Muscle layer of colon (tissue), 2 donors: ENCODE measurements around the gene WRNIP1.
"Not testable (repeated sequence)": the region's sequence is repeated elsewhere in the genome, so short reads cannot be mapped to it uniquely, and the experiment has no call there.

Source experiments
- H3K27ac ChIP-seq: one replicate; pipeline ENCODE4 v1.7.0; 2013; ENCODE audit warnings: low read depth, mild to moderate bottlenecking, low read length, moderate library complexity
- H3K27me3 ChIP-seq, 2 donors: one replicate each; pipeline ENCODE4 v1.7.0; 2013; ENCODE audit warnings: low read length in 2 of 2, mild to moderate bottlenecking in 2 of 2; ENCODE audit not compliant: insufficient read depth in 2 of 2, control insufficient read depth in 1 of 2
- H3K36me3 ChIP-seq: one replicate; pipeline ENCODE4 v1.7.0; 2013; ENCODE audit warnings: mild to moderate bottlenecking, low read length; ENCODE audit not compliant: insufficient read depth
- H3K4me1 ChIP-seq: one replicate; pipeline ENCODE4 v1.7.0; 2013; ENCODE audit warnings: mild to moderate bottlenecking, low read length; ENCODE audit not compliant: insufficient read depth
- H3K4me3 ChIP-seq, 2 donors: one replicate each; pipeline ENCODE4 v1.7.0; 2013; ENCODE audit warnings: low read length in 2 of 2, low read depth in 1 of 2, mild to moderate bottlenecking in 1 of 2, moderate library complexity in 1 of 2
- H3K9ac ChIP-seq: one replicate; pipeline ENCODE4 v1.7.0; 2013; ENCODE audit warnings: low read length
- H3K9me3 ChIP-seq: one replicate; pipeline ENCODE4 v1.7.0; 2013; ENCODE audit warnings: mild to moderate bottlenecking, low read length
- donor health status: abdominal sarcoma.
- donor health status: Adenocarcinoma of cecum.

Gene WRNIP1

DNA sequence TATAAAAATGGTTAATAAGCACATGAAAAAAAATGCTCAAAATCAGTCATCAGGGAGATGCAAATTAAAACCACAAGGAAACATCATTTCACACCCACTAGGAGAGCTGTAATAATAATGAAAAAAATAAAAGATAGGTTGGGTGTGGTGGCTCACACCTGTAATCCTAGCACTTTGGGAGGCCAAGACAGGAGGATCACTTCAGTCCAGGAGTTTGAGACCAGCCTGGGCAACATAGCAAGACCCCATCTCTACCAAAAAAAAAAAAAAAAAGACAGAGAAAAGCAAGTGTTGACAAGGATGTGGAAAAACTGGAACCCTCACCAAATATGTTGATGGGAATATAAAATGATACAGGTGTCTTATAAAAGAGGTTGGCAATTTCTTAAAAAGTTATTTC lies 11.4 kb upstream of the WRNIP1 start:
- Histone ChIP-seq H3K4me1 (peaks cover 4% of the 10 kb centered on the region), H3K9ac (no peak overlapping the region), H3K4me3 (no peak overlapping the region), H3K27me3 (no peaks in the 10 kb centered on the region), H3K27ac (no peak overlapping the region), H3K9me3 (no peaks in the 10 kb centered on the region), H3K36me3 (no peaks in the 10 kb centered on the region)

DNA sequence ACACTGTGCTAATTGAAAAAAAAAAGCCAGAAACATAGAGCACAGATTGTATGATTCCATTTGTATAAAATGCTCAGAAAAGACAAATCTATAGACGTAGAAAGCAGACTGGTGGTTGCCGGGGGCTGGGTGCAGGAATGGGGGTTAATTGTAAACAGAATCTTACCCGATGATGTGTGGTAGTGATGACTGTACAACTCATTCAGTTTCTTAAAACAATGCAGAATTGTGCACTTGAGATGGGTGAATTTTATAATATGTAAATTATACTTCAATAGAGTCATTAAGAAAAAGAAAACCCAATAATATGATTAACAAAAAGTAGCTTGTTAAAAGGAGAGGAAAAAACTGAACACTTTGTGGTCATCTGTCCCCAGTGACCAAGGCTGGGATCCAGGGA lies 10.8 kb upstream of the WRNIP1 start:
- Histone ChIP-seq H3K27me3 (no peaks in the 10 kb centered on the region), H3K4me3 (no peak overlapping the region), H3K9ac (no peak overlapping the region), H3K4me1 (peaks cover 4% of the 10 kb centered on the region), H3K27ac (no peak overlapping the region), H3K36me3 (no peaks in the 10 kb centered on the region), H3K9me3 (no peaks in the 10 kb centered on the region)

DNA sequence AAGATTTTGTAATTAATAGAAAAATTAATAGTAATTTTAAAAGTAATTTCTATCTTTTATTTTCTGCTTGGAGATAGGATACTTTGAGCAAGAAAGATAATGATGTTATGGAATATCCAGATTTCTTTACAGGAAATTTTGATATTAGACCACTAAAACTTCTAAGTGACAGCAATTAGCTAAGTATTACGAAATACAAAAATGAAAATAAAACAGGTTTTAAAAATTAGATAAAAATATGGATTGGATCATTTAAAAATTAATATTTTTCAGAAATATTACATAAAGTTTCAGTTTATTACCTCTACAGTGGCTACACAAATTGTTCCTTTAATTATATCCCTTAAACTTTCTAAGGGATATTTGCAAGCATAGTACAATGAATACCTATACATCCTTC lies 10.3 kb upstream of the WRNIP1 start:
- Histone ChIP-seq H3K4me3 (no peak overlapping the region), H3K9me3 (no peaks in the 10 kb centered on the region), H3K36me3 (no peaks in the 10 kb centered on the region), H3K27ac (no peak overlapping the region), H3K4me1 (no peaks in the 10 kb centered on the region), H3K9ac (no peak overlapping the region), H3K27me3 (no peaks in the 10 kb centered on the region)

DNA sequence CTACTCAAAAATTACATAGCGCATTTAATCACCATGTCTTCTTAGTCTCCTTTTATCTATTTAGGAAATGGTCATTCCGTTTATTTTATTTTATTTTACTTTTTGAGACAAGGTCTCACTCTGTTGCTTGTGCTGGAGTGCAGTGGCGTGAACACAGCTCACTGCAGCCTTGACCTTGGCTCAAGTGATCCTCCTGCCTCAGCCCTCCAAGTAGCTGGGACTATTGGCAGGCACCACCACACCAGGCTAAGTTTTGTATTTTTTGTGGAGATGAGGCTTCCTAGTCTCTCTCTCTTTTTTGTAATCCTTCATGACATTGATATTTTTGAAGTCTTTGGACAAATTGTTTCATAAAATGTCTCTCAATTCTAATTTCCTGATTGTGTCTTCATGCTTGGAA lies 9.7 kb upstream of the WRNIP1 start:
- no peaks in the 10 kb centered on the region for H3K4me1 ChIP-seq
- no peaks in the 10 kb centered on the region for H3K9me3 ChIP-seq
- no peaks in the 10 kb centered on the region for H3K36me3 ChIP-seq
- H3K27me3 ChIP-seq: no peaks in the 10 kb centered on the region
- no peak overlapping the region for H3K4me3 ChIP-seq
- H3K9ac ChIP-seq: no peak overlapping the region
- no peak overlapping the region for H3K27ac ChIP-seq

DNA sequence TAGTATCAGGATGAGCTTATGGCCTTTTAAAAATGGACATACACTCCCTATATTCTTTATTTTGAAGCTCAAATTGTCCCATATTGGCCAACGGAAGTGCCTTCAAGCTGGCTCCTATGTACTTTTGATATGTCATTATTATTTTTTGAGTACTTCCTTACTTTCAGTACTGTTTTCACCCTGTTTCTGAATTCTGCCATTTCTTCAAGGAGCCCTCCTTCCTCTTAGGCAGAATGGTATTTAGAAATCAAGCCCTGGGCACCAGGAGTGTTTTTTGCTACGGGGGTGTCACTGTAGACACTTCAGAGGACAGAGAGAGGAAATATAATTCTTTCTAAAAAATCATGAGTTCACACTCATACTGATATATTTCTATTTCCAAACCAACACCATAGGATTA lies 9.0 kb upstream of the WRNIP1 start:
- Histone ChIP-seq H3K9ac (no peak overlapping the region), H3K4me1 (no peaks in the 10 kb centered on the region), H3K9me3 (no peaks in the 10 kb centered on the region), H3K27ac (no peak overlapping the region), H3K4me3 (no peak overlapping the region), H3K27me3 (no peaks in the 10 kb centered on the region), H3K36me3 (no peaks in the 10 kb centered on the region)

DNA sequence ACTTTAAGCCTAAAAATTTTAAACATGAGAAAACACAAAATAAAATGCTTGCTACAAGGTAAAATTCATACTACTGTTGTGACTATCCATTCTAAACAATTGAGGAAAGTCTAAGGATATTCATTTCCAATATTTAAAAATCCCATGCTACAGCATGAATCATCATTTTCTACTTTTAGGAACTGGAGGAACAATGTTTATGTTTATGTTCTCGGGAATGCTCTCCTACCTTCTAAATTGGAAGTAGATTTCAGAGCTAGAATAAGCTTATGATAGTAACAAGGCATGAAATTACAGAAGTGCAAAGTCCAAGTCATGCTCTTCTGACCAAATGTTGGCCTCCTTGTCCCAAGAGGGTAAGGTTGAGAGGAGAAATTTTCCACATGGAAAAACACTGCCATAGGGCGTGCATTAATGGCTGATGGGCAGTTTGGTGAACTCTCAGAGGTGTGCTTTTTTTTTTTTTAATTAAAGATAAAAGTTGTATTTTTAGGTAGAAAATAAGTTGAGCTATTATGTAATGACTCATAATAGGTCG lies 8.4 kb upstream of the WRNIP1 start:
- Histone ChIP-seq H3K27ac (no peak overlapping the region), H3K4me1 (no peaks in the 10 kb centered on the region), H3K9ac (no peak overlapping the region), H3K27me3 (no peaks in the 10 kb centered on the region), H3K4me3 (no peak overlapping the region), H3K36me3 (no peaks in the 10 kb centered on the region), H3K9me3 (no peaks in the 10 kb centered on the region)

DNA sequence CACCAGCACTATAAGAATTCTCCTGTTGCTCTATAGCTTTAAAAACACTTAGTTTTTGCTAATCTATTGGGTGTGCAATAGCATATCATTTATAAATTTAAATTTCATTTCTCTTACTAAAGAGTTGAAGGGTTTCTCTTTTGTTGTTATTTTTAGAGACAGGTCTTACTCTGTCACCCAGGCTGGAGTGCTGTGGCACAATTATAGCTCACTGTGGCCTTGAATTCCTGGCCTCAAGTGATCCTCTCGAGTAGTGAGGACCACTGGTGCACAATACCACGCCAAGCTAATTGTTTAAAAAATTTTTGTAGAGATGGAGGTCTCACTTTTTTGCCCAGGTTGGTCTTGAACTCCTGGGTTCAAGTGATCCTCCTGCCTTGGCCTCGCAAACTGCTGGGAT lies 6.2 kb upstream of the WRNIP1 start:
- Histone ChIP-seq H3K9me3 (no peaks in the 10 kb centered on the region), H3K9ac (no peak overlapping the region)

DNA sequence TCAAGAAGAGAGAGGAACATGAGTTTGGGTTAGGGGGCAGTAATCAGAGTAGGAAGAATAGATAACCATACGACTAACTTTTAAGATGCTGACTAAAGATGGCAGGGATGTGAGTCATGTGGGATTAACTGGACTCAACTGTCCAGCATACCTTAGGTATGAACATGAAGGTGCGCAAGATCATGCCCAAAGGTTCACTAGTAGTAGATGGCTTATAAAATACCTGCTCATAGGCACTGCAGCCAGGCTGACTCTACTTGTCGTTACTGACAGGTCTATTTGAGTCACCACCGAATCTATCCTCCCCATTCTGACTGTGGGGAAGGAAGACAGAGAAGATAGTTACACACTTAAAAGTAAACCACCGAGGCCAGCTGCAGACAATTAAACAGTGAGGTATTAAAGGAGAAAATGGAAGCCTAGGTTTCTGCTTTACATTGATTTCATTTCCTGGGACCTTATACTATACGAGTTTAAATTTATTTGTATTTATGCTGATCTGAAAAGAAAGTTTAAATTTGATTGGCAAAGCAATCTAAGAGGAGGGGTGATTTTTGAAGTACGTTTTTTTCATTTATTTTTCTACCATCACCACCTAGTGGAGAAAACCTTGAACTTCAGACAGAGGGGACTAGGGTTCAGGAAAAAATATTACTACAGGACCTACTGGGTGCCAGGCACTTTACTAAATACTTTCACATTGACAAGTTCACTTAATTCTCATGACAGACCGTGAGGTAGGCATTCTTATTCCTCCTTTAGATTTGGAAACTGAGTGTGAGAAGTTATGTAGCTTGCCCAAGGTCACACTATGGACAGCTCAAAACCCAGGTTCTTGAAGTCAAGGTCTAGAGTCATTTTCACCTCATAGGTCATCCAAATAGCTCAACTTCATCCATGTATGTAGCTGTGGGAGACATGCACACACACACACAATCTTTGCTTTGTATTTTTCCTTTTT lies 4.0 kb upstream of the WRNIP1 start:
- Histone ChIP-seq H3K9me3 (no peaks in the 10 kb centered on the region), H3K4me3 (no peak overlapping the region), H3K27me3 (no peaks in the 10 kb centered on the region), H3K36me3 (no peaks in the 10 kb centered on the region), H3K4me1 (no peaks in the 10 kb centered on the region), H3K27ac (no peak overlapping the region), H3K9ac (no peak overlapping the region)

More for the DNA sequence above, 6.2 kb upstream of the WRNIP1 start:
- H3K4me3 ChIP-seq: no peak overlapping the region
- no peaks in the 10 kb centered on the region for H3K27me3 ChIP-seq
- no peaks in the 10 kb centered on the region for H3K4me1 ChIP-seq
- no peaks in the 10 kb centered on the region for H3K36me3 ChIP-seq
- H3K27ac ChIP-seq: no peak overlapping the region

DNA sequence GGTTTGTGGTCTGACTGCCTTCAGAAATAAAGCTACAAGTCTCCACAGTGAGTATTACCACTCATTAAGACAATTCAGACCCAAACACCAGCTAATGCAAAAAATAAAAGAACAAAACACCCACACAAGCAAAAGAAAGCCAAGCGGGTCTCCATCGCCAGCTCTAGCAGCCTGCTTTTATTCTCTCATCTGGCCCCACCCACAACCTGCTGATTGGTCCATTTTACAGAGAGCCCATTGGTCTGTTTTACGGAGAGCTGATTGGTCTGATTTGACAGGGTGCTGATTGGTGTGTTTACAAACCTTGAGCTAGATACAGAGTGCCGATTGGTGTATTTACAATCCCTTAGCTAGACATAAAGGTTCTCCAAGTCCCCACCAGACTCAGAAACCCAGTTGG lies 2.3 kb upstream of the WRNIP1 start:
- H3K36me3 ChIP-seq, H3K27me3 ChIP-seq, H3K9me3 ChIP-seq, H3K4me1 ChIP-seq, H3K27ac ChIP-seq, H3K9ac ChIP-seq, H3K4me3 ChIP-seq: not testable (repeated sequence)

DNA sequence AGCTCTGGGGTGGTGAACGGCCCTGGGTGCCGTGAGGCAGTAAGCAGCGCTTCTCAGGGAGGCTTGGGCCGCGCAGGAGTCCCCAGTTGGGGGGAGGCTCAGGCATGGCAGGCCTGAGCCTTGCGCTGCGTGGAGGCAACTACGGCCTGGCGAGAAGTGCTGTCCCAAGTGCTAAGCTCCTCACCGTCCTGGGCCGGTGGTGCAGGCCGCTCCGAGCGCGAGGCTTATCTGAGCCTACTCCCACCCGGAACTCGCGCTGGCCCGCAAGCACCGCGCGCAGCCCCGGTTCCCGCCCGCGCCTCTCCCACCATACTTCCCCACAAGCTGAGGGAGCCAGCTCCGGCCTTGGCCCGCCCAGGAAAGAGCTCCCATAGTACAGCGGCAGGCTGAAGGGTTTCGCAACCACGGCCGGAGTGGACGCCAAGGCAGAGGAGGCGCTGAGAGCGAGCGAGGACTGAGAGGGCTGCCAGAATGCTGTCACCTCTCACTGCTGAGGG lies 1.8 kb upstream of the WRNIP1 start:
- H3K27me3 ChIP-seq: no peaks in the 10 kb centered on the region
- H3K27ac ChIP-seq: no peak overlapping the region
- no peaks in the 10 kb centered on the region for H3K9me3 ChIP-seq
- H3K9ac ChIP-seq: no peak overlapping the region
- H3K4me3 ChIP-seq: no peak overlapping the region
- peaks cover 14% of the 10 kb centered on the region for H3K4me1 ChIP-seq
- no peaks in the 10 kb centered on the region for H3K36me3 ChIP-seq

DNA sequence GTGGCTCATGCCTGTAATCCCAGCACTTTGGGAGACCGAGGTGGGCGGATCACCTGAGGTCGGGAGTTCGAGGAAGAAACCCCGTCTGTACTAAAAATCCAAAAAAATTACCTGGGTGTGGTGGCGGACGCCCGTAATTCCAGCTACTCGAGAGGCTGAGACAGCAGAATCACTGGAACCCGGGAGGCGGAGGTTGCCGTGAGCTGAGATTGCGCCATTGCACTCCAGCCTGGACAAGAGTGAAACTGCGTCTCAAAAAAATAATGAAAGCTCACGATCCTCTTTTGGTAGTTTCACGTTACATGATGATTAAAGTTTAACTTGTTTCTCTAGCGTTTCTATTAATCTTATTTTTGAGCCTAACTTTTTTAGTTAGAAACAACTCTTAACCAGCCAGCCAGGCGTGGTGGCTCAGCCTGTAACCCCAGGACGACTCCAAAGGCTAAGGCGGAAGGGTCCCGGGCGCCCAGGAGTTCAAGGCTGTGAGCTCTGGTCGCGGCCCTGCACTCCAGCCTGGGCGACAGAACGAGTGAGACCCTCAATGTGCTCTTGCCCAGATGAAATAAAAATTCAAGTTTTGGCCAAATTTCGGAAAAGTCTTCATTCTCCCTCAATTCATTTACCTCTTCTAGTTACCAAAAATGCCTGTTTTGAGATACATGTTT lies 1.2 kb upstream of the WRNIP1 start:
- H3K4me3 ChIP-seq: peak overlapping the region; percentile 16 to 58
- no peaks in the 10 kb centered on the region for H3K27me3 ChIP-seq
- peak overlapping the region; percentile 64 for H3K9ac ChIP-seq
- no peaks in the 10 kb centered on the region for H3K9me3 ChIP-seq
- H3K36me3 ChIP-seq: no peaks in the 10 kb centered on the region
- peaks cover 20% of the 10 kb centered on the region for H3K4me1 ChIP-seq
- peak overlapping the region; percentile 74 for H3K27ac ChIP-seq
